ENCODE data around the gene RIC3.

RIC3 gene

DNA sequence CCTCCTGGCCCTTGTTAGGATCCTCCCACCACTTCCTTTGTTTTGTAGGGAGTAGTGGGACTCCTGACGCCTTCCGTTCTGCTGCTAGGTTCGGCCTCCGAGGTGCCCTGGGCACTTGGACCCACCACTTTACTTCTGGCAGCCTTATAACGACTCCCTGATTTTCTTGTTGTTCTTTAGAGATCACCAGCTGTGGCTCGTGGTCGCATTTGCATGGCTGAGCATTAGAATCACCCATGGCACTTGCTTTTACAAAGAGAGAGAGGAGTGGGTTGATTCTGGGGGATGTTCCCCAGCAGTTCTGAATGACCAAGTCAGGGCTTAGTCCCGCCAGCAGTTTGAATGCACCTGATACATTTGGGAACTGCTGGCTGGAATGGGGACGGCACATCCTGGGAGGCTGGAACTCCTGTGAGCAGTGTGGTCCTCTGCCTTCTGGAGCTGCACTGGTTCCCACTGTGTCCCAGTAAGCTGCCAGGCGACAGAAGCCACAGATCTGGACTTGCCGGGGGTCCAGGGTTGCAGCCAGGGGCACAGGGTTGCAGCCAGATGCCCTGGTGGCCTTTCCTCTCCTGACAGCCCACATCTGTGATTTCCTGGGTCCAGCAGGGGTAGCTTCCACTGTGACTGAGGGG, 83.7 kb downstream of the RIC3 start:
- TF ChIP-seq, protein P1, sequence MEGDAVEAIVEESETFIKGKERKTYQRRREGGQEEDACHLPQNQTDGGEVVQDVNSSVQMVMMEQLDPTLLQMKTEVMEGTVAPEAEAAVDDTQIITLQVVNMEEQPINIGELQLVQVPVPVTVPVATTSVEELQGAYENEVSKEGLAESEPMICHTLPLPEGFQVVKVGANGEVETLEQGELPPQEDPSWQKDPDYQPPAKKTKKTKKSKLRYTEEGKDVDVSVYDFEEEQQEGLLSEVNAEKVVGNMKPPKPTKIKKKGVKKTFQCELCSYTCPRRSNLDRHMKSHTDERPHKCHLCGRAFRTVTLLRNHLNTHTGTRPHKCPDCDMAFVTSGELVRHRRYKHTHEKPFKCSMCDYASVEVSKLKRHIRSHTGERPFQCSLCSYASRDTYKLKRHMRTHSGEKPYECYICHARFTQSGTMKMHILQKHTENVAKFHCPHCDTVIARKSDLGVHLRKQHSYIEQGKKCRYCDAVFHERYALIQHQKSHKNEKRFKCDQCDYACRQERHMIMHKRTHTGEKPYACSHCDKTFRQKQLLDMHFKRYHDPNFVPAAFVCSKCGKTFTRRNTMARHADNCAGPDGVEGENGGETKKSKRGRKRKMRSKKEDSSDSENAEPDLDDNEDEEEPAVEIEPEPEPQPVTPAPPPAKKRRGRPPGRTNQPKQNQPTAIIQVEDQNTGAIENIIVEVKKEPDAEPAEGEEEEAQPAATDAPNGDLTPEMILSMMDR (IDR thresholded peaks at IDR 0.05; ENCODE audit: low read depth, low read length, missing control alignments): no peak
- DNase-seq (ENCODE audit: low read depth): no peak
- in situ Hi-C loops (cut with HindIII; ENCODE audit: low sequenced_read_pairs): loop anchor here (5.0 kb wide), 1 partner anchor 68 kb away; no protein-coding TSS in a partner anchor
- H3K4me3 ChIP-seq (ENCODE audit: low read depth, low read length): no peak overlapping the region

DNA sequence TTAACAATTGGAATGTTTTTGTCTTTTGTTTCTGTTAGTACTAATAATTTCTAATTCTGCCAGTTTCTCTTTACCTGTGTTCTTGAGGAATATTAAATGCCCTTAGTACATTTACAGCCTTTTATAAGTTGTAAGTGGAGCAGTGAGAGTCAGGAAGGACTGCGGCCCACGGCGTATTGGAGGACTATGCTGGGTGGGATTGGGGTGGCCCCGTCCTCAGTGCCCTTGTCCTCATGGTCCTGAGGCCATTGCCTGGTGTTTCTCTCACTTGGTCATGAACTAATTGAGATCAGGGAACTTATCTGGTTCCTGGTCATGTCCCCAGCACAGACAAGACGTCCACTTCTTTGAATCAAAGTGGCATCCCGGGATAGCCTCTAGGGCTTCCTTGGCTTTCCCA, 84.5 kb downstream of the RIC3 start:
- in situ Hi-C loops (cut with HindIII; ENCODE audit: low sequenced_read_pairs): no loop called here
- TF ChIP-seq, protein P1 (IDR thresholded peaks at IDR 0.05; ENCODE audit: low read depth, low read length, missing control alignments): no peak
- H3K4me3 ChIP-seq (ENCODE audit: low read depth, low read length): no peak overlapping the region
- no peak for DNase-seq (ENCODE audit: low read depth)

- TF ChIP-seq, protein P1 (IDR thresholded peaks at IDR 0.05; ENCODE audit: low read depth, low read length, missing control alignments): no peak
- no peak overlapping the region for H3K4me3 ChIP-seq (ENCODE audit: low read depth, low read length)
- DNase-seq (ENCODE audit: low read depth): no peak
- in situ Hi-C loops (cut with HindIII; ENCODE audit: low sequenced_read_pairs): no loop called here
Observed at GRCh38 chr11:8083871-8084281, 84.9 kb downstream of the RIC3 start.

- no peak for DNase-seq (ENCODE audit: low read depth)
- TF ChIP-seq, protein P1 (IDR thresholded peaks at IDR 0.05; ENCODE audit: low read depth, low read length, missing control alignments): no peak
- H3K4me3 ChIP-seq (ENCODE audit: low read depth, low read length): no peak overlapping the region
- in situ Hi-C loops (cut with HindIII; ENCODE audit: low sequenced_read_pairs): no loop called here
Observed at GRCh38 chr11:8083088-8083395, 85.8 kb downstream of the RIC3 start.

DNA sequence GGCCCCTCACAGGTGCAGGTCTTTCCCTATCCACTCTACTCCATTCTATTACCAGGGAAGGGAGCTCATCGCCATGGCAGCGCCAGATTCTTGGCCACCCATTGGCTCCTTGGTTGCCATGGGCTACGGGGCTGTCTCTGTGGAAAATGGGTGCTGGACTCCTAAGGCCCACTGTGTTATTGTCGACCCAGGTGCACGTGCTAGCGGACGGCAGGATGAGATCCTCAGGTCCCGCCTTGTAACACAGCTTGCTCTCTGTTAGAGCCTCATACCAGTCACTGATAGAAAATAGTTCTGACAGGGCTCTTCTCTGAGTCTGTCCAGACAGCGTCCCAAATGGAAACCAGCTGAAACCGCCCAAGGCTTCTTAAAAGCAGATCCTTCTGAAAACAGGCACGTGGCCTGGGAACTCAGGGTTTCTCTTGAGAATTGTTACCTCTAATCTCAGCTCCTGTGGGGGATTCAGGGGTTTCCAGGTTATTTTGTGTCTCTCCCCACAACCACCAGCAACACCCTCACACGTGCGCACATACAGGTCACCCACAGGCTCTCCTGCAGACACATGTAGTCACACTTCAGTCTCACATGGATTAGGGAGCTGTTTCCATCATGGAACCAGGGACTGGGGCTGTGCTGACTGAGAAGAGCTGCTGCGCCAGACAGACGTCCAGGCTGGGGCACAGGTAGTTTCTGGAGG, 86.3 kb downstream of the RIC3 start:
- in situ Hi-C loops (cut with HindIII; ENCODE audit: low sequenced_read_pairs): no loop called here
- TF ChIP-seq, protein P1 (IDR thresholded peaks at IDR 0.05; ENCODE audit: low read depth, low read length, missing control alignments): no peak
- DNase-seq (ENCODE audit: low read depth): no peak
- no peak overlapping the region for H3K4me3 ChIP-seq (ENCODE audit: low read depth, low read length)

GRCh38 chr11:8081591-8082250, 87.1 kb downstream of the RIC3 start:
- in situ Hi-C loops (cut with HindIII; ENCODE audit: low sequenced_read_pairs): no loop called here
- no peak for DNase-seq (ENCODE audit: low read depth)
- peak overlapping the region; percentile 52 for H3K4me3 ChIP-seq (ENCODE audit: low read depth, low read length)
- TF ChIP-seq, protein P1 (IDR thresholded peaks at IDR 0.05; ENCODE audit: low read depth, low read length, missing control alignments): no peak
